Left forelimb (tissue), 1 donor: ENCODE measurements around the gene FAM229A.
"Not testable (repeated sequence)": the region's sequence is repeated elsewhere in the genome, so short reads cannot be mapped to it uniquely, and the experiment has no call there.

Experiments used
- DNase-seq: peaks from one replicate; pipeline ENCODE4 v3.0.0-alpha.2; 2018; ENCODE audit warnings: low spot score

The FAM229A gene

GRCh38 chr1:32362474-32363313 lies at the start of gene FAM229A, which contains the start of gene TSSK3:
Gene FAM229A (minus strand): TSS chr1:32362485. CDS start chr1:32362091, 394 bp downstream.
Gene TSSK3 (plus strand): TSS chr1:32362539. CDS start chr1:32362702, 163 bp downstream.
- DNase-seq: no peak

GRCh38 chr1:32411261-32411660 lies 49.0 kb upstream of the FAM229A start:
- no peak for DNase-seq

GRCh38 chr1:32406629-32407111 lies 44.4 kb upstream of the FAM229A start:
- DNase-seq: no peak

- DNase-seq: no peak
Measured at GRCh38 chr1:32405672-32406467, 43.6 kb upstream of the FAM229A start.

GRCh38 chr1:32404946-32405345 lies 42.7 kb upstream of the FAM229A start:
- no peak for DNase-seq

GRCh38 chr1:32400876-32401631 lies 38.8 kb upstream of the FAM229A start:
- DNase-seq: peak; percentile 83

- no peak for DNase-seq
Measured at GRCh38 chr1:32399843-32400242, 37.6 kb upstream of the FAM229A start.

- DNase-seq: no peak
Measured at GRCh38 chr1:32398401-32398800, 36.1 kb upstream of the FAM229A start.

GRCh38 chr1:32396524-32396923 lies 34.2 kb upstream of the FAM229A start:
- DNase-seq: not testable (repeated sequence)

- DNase-seq: no peak
Measured at GRCh38 chr1:32394890-32395432, 32.7 kb upstream of the FAM229A start.

- DNase-seq: peak; percentile 99
Measured at GRCh38 chr1:32394141-32394889, 32.0 kb upstream of the FAM229A start, which contains the start of gene BSDC1. Gene BSDC1 (minus strand): TSS chr1:32394441. CDS start chr1:32394414, 27 bp downstream.

GRCh38 chr1:32393832-32394140 lies 31.5 kb upstream of the FAM229A start:
- no peak for DNase-seq

- no peak for DNase-seq
Measured at GRCh38 chr1:32393136-32393535, 30.9 kb upstream of the FAM229A start.

- DNase-seq: no peak
Measured at GRCh38 chr1:32392325-32392724, 30.0 kb upstream of the FAM229A start.

GRCh38 chr1:32390904-32391870 lies 28.9 kb upstream of the FAM229A start:
- no peak for DNase-seq

GRCh38 chr1:32388641-32389040 lies 26.4 kb upstream of the FAM229A start:
- DNase-seq: no peak

GRCh38 chr1:32386676-32387392 lies 24.5 kb upstream of the FAM229A start:
- no peak for DNase-seq

- DNase-seq: no peak
Measured at GRCh38 chr1:32380057-32380456, 17.8 kb upstream of the FAM229A start.

GRCh38 chr1:32377541-32378220 lies 15.4 kb upstream of the FAM229A start:
- DNase-seq: no peak
